HT-29 (cell line): Measurements from ENCODE around the gene STEAP1B. TPM values are rescaled to one million over a fixed set of nuclear protein-coding genes. Genes with fewer than 3 reads are reported as not detected.
"Not testable (repeated sequence)": the region's sequence is repeated elsewhere in the genome, so short reads cannot be mapped to it uniquely, and the experiment has no call there.

Source experiments
- DNase-seq: peaks from one replicate; pipeline ENCODE4 v3.0.0-alpha.2; 2015; ENCODE audit warnings: low spot score
- total RNA-seq: library from RNA; depleted of rRNA; stranded (reverse); fragments of >200 nt; shearing (Covaris generic); gene quantifications from 2 replicates; pipeline ENCODE4 v1.2.3, GENCODE V29; 2014

Gene STEAP1B
- total RNA-seq, 1 experiment from 2014 or later = not detected

DNA sequence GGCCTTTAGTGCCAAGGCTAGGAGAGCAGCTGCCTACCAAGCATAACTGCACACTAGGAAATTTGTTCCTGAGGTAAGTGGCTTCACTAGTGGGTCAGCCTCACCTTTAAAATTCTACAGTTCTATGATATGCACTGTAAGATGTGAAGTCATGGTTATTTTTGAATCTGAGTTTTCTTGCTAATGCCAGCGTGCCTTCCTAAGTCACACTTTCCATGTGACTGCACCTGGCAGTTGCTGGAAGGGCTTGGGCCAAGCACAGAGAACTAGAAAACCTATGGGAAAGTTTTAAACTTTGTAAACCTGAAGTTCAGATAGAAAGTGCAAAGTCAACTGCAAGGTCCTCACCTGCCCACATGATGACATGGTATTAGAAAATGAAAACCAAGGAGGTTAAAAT, 42.5 kb downstream of the STEAP1B start:
- DNase-seq = no peak

DNA sequence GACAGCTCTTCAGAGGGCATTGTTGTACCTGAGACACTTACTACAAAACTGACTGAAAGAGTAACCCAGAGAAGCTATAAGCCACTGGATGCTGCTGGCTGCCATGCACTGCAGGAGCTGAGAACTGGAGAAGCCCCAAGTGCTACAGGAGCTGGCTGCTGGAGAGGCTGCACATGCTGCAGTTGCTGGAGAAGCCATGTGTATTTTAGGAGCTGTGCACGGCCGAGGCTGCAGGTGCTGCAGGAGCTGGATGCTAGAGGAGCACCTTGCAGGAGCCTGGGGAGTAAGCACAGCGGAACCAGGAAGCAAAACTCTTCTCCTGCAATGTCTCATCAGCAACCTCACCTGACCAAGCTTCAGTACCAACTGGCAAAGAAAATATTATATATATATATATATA, 45.5 kb downstream of the STEAP1B start:
- no peak for DNase-seq

DNA sequence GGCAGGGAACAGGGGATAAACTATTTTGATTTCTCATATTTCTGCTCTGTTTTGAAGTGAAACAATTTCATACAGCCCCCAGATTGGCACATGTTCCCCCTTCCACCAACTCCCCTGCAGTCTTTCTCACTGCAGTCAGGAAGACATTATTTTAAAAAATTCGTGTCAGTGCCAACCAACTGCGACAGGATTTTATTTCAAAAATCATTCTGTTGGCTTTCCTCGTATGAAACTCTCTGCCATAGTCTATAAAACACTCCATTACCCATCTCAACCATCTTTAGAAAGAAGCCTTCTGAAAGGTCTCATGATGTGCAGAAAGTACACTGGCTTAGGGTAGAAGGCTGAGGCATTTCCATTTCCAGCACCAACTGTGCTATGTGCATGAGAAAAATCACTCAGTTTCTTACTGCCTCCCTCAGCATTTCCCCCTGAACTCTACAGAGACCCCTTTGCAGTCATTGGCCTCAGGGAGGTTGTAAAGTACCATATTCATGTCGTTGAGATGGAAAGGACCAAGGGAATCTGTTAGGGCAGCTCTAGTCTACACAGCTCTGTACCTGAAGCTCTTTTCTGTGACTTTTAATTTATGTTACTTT, 46.9 kb downstream of the STEAP1B start:
- DNase-seq = no peak

DNA sequence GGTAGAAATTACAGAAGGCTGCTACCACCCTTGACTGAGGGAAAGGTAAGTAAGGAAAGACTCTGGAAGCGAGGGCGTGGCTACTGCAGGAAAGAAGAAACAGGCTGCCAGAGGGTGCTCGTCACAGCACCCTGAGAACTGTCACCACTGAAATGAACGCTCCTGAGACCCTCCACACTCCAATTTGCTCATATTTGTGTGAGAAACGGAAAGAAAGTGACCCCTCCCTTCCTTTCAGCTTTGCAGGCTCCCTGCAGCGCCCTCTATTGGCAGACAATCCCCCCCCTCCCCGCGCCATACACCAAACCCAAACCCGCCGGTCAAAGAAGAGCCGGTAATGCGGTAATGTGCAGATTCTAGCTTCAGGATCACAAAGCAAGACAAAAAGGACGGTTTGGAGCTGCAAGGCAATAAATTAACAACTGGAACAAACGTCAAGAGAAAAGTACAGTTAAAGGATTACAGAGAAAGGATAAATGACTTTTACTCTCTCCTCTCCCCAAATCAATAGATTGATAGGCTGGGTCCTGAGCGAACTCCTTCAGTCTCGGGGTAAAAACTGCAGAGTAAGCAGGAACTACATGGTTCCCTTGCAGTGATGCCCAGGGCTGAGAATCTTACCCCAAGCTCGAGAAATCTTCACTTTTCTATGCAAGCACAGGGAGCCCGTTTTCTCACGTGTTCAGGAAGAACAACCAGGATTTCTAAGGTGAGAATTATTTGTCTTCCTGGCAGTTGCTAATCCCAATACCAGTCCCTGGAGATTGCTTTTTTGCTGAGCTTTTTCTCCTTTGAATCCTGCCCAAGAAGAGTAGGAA, 47.6 kb downstream of the STEAP1B start:
- DNase-seq = peak; percentile 69

DNA sequence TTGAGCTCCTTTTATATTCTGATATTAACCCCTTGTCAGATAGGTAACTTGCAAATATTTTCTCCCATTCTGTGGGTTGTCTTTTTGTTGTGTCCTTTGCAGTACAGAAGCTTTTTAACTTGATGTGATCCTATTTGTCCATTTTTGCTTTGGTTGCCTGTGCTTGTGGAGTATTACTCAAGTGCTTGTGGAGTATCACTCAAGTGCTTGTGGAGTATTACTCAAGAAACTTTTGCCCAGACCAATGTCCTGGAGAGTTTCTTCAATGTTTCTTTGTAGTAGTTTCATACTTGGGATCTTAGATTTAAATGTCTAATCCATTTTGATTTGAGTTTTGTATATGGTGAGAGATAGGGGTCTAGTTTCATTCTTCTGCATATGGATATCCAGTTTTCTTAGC, 50.0 kb downstream of the STEAP1B start:
- DNase-seq = not testable (repeated sequence)

DNA sequence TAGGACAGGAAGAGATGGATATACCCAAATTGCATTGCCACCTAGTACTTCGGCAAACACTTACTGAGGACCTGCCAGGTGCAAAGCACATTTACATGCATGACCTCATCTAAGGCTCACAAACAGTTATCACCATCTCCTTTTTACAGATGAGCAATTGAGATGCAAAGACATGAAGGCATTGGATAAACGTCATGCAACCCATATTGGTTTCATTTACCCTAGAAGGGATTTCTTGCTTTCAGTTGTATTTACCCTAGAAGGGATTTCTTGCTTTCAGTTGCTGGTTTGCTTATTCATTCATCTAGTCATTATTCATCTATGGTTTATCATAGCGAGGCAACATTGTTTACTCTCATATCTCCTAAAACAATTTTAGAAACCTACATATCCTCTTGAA, 52.2 kb downstream of the STEAP1B start:
- DNase-seq = no peak

DNA sequence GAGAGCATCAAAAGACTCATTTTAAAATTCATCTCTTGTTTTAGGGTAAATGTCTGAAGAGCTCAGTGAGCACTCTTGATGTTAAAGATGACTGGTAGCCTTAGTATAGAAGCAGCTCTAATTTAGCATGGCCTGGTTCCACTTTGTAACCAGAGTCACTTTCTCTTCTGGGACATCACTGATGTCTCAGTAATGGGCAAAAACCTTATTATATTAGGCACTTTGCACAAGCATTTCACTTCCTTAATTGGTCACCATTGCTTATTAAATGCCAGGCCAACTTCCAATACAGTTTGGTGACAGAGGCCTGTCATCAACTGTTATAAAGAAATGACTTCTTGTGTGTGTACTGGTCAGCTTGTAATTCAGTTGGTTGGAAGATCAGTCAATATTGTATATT, 53.0 kb downstream of the STEAP1B start:
- no peak for DNase-seq

DNA sequence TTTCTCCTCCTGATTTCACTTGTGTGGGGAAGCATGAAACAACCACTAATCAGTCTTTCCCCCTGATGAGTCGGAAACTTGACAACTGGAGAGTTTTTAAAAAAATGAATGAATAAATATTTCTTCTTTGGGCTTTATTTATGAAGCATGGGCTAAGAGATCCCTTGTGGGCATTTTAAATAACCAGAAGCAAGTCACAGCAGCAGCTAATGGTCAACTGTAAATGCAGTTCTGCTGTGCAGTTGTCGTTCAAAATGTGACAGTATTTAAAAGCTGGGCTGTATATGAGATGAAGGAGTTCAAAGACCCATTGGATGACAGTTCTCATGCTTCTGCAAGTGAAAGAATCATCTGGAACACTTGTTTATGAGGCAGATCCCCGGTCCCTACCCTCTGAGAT, 54.1 kb downstream of the STEAP1B start:
- DNase-seq = no peak

DNA sequence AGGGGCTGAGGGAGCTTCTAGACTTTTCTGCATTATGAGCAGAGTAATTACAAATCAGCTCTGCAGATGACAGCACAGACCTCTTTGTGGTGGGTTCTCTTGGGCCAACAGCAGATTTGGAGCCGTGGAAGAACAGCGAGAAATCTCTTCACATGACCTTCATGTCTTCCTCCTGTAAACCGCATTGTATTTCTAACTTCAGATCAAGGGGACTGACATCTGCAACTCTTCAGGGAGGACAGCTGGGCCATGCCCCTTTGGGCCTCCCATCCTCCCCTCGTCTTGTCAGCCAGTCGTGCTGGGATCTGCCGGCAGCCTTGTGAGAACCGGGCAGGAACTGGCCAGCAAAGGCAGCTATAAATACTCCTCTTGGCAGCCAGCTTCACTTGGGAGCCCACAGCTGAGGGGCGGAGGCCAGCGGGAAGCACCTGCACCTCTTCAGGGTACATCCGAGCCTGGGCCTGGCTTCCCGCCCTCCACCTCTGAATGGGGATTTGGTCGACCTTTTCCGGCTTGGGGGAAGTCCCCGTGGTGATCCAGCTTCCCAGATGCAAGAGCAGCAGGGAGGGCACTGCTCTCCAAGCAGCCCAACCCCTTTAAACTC, 54.7 kb downstream of the STEAP1B start:
- peak; percentile 67 for DNase-seq

DNA sequence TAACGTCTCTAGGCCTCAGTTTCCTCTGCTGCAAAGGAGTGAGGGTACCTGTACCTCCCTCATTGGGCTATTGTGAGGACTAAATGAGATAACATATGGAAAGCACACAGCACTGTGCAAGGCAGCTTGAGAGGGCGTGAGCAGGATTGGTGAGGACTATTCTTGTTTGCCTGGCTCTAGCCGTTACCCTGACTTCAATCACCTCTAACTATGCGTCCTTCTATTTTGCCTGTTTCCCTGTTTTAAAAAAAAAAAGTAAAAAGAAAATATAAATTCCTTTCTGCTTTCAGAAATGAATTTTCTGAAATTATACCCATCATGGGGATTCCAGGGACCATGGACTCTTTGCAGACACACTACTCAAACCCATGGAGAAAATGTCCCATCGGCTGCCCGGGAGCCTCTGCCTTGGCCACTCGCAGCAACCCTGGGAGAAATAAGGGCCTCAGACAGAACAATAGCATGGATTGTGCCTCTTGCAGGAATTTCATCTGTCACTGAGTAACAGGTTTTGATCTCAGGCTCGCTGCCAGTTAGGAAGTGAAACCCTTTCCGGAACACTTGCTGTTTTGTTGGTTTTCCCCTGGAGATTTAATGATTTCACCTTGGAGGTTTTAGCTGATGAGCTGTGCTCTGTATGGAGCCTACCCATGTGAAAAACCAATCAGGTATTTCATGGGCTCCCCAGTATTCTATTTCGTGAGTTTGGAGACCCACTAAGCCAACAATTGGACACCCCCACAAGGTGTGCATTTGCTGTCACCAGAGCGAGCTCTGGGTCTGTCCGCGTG, 55.6 kb downstream of the STEAP1B start:
- DNase-seq = peak; percentile 93

DNA sequence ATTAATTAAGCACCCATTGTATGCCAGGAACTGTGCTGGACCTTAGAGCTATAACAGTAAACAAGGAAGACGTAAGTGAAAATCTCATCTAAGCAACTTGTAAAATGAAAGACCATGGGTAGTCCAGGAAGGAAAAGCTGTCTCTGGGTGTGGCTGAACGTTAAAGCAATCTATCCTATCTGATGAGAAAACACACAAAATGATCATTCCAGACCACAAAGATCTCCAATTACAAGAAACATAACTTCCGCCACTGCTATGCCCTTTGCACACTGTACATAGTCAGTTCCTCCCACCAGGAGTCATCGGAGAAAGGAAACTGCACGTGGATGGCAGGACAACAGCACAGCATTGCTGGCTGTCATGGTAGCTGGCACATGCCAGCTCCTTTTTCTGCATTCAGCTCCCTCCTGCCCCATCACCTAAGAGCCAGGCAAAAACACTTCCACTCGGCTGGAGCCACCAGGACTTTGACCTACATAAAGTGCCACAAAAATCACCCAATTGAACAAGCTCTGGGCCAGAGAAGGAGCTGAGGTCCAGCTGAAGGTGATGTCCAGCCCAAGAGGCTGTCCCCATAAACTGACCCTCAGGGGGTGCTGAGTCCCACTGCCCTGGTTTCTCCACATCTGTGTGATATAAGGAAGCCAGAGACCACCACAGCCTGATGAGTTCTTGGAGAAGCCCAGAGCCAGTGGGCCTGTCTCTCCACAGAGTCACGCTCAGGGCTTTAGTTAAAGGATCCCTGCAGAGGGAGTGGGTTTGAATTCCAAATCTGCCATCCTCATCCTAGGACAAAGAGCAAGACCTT, 56.4 kb downstream of the STEAP1B start:
- DNase-seq = peak; percentile 71

DNA sequence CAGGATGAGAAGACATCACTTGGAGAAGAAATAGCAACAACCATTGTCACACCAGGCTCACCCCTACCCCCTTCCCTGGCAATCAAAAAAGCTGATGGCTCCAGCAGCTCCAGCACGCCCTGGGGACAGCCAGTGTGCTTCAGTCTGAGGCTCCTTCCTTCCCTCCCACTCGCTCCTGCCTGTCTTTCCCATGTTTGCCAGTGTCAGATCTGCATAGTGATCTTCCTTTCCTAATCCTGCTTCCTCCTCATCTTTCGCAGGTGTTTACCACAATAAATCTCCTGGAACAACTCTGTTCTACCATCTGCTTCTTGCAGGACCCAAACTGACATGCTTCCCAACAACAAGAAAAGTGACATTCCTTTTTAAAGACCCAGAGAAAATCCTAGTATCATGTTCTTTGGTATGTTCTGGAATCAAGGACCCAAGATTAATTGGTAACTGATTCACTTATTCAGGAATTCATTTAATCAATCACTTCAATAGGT, 57.1 kb downstream of the STEAP1B start:
- no peak for DNase-seq

DNA sequence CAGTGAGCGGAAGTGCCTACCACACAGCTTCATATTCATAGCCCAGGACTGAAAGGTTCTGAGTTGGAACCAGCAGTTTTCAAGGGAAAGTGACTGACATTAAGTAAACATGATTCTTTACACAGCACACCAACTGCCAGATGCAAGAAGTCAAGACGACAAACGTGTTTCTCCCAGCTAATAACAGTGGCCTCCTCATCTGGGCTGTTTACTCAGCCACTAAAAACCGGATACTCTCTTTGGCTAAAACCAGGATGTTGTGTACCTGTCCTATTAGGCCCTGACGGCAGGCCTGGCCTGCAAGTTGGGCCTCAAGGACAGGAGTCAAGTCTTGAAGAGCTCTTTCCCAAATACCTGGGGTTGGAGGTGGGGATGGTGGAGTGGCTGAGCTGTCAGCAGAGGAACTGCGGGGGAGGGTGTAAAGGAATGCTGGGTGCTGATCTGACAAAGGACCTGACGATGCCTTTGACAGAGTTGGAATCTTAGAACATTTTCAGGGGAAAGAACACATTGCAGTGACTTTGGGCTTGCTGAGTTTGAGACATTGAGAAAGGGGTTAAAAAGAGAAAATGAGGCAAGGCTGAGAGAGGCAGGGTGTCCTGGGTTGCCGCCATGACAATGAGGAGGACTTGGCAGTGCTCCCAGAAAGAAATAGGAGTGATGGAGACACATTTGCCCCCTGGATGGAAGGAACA, 57.7 kb downstream of the STEAP1B start:
- peak; percentile 45 for DNase-seq

DNA sequence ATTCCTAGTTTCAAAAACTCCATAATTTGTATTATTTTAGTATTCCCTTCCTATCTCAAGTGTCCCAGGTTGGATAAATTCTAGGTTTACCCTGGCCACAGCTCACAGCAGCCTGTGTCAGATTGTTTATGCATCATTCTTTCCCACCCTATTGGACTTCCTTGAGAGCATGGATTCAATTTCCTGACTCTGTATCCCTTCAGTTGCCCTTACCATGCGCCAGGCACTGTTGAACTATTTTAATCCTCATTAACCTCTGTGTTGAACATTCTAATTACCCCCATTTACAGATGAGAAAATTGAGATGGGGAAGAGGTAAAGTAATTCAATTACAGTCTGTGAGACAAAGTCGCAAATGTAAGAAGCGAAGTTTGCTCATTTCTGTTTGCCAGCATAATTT, 58.8 kb downstream of the STEAP1B start:
- no peak for DNase-seq

DNA sequence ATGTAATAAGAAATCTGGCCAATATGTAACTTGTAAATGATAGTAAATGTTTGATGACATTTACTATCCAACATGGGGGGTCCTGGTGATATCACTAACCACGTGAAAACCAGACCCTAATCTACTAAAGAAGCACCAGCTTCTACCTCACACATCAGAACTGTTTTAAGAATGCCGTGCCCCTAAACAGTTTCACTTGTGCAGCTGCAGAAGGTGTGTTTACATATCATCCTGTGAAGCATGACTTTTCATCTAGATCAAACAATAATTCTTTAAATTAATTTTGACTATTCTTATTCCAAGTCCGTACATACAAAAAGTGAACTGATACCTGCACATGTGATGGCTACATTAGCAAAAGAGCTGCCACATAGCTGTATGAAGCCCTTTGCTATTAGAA, 61.0 kb downstream of the STEAP1B start:
- no peak for DNase-seq

DNA sequence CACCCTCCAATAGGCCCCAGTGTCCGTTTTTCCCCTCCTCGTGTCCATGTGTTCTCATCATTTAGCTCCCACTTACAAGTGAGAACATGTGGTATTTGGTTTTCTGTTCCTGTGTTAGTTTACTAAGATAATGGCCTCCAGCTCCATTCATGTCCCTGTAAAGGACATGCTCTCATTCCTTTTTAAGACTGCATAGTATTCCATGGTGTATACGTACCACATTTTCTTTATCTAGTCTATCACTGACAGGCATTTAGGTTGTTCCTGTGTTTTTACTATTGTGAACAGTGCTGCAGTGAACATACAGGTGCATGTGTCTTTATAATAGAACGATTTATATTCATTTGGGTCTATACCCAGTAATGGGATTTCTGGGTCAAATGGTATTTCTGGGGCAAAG, 63.4 kb downstream of the STEAP1B start:
- DNase-seq = not testable (repeated sequence)

DNA sequence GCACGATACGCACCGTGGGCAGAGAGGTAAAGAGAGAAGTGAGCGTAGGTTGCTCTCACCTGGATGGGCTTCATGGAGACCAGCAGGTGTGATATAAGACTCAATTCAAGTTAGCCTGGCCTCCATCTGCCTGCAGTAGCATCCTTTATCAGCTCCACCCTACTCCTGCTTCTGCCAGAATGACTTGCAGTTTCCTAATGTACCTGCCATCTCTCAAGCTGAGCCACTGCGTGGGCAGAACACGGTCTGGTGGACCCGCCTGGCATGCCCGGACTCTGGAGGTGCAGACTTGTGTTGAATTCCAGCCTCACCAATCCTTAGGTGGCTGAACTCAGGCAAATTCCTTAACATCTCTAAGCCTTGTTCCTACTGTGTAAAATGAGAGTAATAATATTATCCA, 64.3 kb downstream of the STEAP1B start:
- DNase-seq = no peak

DNA sequence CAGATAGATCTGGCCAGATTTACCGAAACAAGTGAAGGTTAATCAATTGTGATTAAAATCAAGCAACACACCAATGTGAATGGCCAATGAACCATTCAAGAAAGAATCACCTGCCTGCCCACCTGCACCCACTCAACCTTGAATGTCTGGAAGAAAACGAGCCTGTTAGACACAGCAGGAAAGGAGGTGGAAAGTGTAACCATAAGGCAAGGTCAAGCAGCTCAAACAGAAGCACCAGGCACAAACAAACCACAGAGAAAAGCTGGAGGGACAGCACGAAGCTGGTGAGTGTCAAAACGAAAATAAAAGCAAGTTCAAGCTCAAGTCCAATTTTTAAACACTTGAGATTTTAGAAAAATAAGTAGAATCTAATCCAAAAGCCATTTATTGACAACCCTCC, 64.9 kb downstream of the STEAP1B start:
- DNase-seq = no peak

DNA sequence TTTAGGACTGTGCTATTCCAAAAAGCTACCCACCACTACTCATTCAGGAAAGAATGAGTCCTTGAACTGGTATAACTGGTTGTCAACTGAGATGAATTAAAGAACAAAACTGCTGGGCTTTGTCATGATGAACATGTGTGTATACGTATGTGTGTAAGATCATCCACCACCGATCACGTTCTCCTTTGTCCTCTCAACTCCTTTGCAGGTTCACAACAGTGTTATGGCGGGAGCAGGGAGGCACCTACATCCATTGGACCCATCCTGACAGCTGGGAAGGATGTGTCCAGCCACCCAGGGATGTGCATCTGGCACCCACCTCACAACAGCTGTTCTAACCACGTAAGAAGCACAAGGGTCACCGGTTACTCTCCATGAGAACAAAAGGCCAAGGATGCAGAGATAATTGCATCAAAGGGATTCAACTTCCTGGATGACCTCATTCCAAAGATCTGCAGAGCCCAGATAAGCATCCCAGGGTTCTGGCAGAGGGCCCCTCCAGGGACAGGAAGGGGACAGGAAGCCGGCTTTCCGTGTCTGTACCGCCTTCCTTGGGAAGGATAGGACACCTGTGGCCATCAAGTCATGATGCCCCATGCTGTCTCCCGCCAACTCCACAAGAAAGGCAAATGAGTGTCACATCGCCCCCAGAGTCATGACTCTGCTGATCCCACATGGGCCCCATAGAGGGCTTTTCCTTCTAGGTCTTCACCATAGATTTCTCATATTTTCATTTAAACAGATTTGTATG, 66.1 kb downstream of the STEAP1B start:
- peak; percentile 23 for DNase-seq
